Testis (tissue), 2 donors: Measurements from ENCODE around the gene ITPK1.

ENCODE experiments used
- CTCF ChIP-seq, 3 experiments: fragments of 450-650 bp in 2 of 3; fragments of 200-600 bp in 1 of 3; sonication (generic) in 1 of 3; IDR thresholded peaks; one replicate each; pipeline ENCODE4 v1.5.1; 2016 to 2019; ENCODE audit warnings: antibody characterized with exemption in 3 of 3, mild to moderate bottlenecking in 2 of 3, moderate library complexity in 1 of 3
- POLR2A ChIP-seq: fragments of 450-650 bp; IDR thresholded peaks from one replicate; pipeline ENCODE4 v1.6.1; 2017; ENCODE audit warnings: antibody characterized with exemption, mild to moderate bottlenecking, moderate library complexity

- no peak for TF ChIP-seq CTCF (IDR thresholded peaks at IDR 0.05)
- TF ChIP-seq POLR2A: no peak
Measured at GRCh38 chr14:92938890-92939671, 176.6 kb downstream of the ITPK1 start.
